GM23338 (cell line): Measurements from ENCODE around the gene CXCR5. TPM values are rescaled to one million over a fixed set of nuclear protein-coding genes. Genes with fewer than 3 reads are reported as not detected.

ENCODE experiments used
- ATAC-seq: fragments of 200-7000 bp; cut with Tn5 transposase; 3 replicates; pipeline ENCODE4 v1.9.1; 2020
- DNase-seq: peaks from one replicate; pipeline ENCODE4 v3.0.0-alpha.2; 2015; ENCODE audit warnings: low spot score
- H2AFZ ChIP-seq: fragments of 200-600 bp; sonication (generic); 2 replicates; pipeline ENCODE4 v1.8.0; 2016; ENCODE audit warnings: antibody characterized with exemption, mild to moderate bottlenecking, moderate library complexity
- H3F3A ChIP-seq: fragments of 200-600 bp; sonication (generic); replicated peaks from 2 replicates; pipeline ENCODE4 v1.8.0; 2017; ENCODE audit warnings: antibody characterized with exemption, mixed run types, low read depth
- H3K27ac ChIP-seq: fragments of 200-600 bp; sonication (generic); 2 replicates; pipeline ENCODE4 v1.6.1; 2016; ENCODE audit warnings: low read depth
- H3K27me3 ChIP-seq: fragments of 200-600 bp; sonication (generic); 2 replicates; pipeline ENCODE4 v1.8.0; 2016; ENCODE audit warnings: mild to moderate bottlenecking, mixed run types, moderate library complexity; ENCODE audit not compliant: insufficient read depth
- H3K36me3 ChIP-seq: fragments of 200-600 bp; sonication (generic); 2 replicates; pipeline ENCODE4 v1.8.0; 2016; ENCODE audit warnings: mild to moderate bottlenecking; ENCODE audit not compliant: insufficient read depth
- H3K4me1 ChIP-seq: fragments of 200-600 bp; sonication (generic); 2 replicates; pipeline ENCODE4 v1.8.0; 2016; ENCODE audit warnings: mild to moderate bottlenecking, moderate library complexity; ENCODE audit not compliant: insufficient read depth
- H3K4me2 ChIP-seq: fragments of 200-600 bp; sonication (generic); 2 replicates; pipeline ENCODE4 v1.7.1; 2017; ENCODE audit warnings: mixed run types
- H3K4me3 ChIP-seq: fragments of 200-600 bp; sonication (generic); 2 replicates; pipeline ENCODE4 v1.6.1; 2016; ENCODE audit warnings: mixed run types
- H3K79me2 ChIP-seq: fragments of 200-600 bp; sonication (generic); replicated peaks from 2 replicates; pipeline ENCODE4 v1.8.0; 2017; ENCODE audit warnings: mild to moderate bottlenecking; ENCODE audit not compliant: insufficient read depth
- H3K9me2 ChIP-seq: fragments of 200-600 bp; sonication (generic); 2 replicates; pipeline ENCODE4 v1.8.0; 2017; ENCODE audit not compliant: insufficient read depth
- H4K20me1 ChIP-seq: fragments of 200-600 bp; sonication (generic); replicated peaks from 2 replicates; pipeline ENCODE4 v1.8.0; 2017; ENCODE audit warnings: mild to moderate bottlenecking; ENCODE audit not compliant: insufficient read depth
- H3K27ac Mint-ChIP-seq: 2 replicates; pipeline ENCODE4 v1.8.0; 2020; ENCODE audit warnings: inconsistent platforms, mild to moderate bottlenecking, moderate library complexity, mixed read lengths
- H3K27me3 Mint-ChIP-seq: 3 replicates; pipeline ENCODE4 v1.8.0; 2022; ENCODE audit warnings: low read depth, mild to moderate bottlenecking, moderate library complexity, mixed read lengths, inconsistent platforms; ENCODE audit not compliant: insufficient read depth, poor library complexity
- H3K36me3 Mint-ChIP-seq: 3 replicates; pipeline ENCODE4 v1.8.0; 2021; ENCODE audit warnings: low read depth, mild to moderate bottlenecking, inconsistent platforms, moderate library complexity, mixed read lengths
- H3K4me1 Mint-ChIP-seq: 3 replicates; pipeline ENCODE4 v1.8.0; 2020; ENCODE audit warnings: mild to moderate bottlenecking, inconsistent platforms, mixed read lengths
- H3K4me3 Mint-ChIP-seq: 3 replicates; pipeline ENCODE4 v1.8.0; 2021; ENCODE audit warnings: moderate library complexity, mild to moderate bottlenecking, inconsistent platforms, mixed read lengths
- H3K9me3 Mint-ChIP-seq: 3 replicates; pipeline ENCODE4 v1.8.0; 2020; ENCODE audit warnings: moderate library complexity, mild to moderate bottlenecking, inconsistent platforms, mixed read lengths
- CREB1 ChIP-seq: fragments of 250-450 bp; sonication (Bioruptor Pico); IDR thresholded peaks from 2 replicates; pipeline ENCODE4 v1.5.0; 2020; ENCODE audit warnings: low read depth, mild to moderate bottlenecking, moderate library complexity
- CTCF ChIP-seq, 2 experiments: fragments of 200-600 bp in 1 of 2; sonication (generic) in 1 of 2; conservative IDR thresholded peaks; 2 replicates each; pipeline versions ENCODE4 v1.5.1 to v1.6.1; 2016 to 2017; ENCODE audit warnings: antibody characterized with exemption in 2 of 2, low read depth in 2 of 2, mild to moderate bottlenecking in 2 of 2, moderate library complexity in 1 of 2
- EZH2 ChIP-seq: fragments of 200-600 bp; sonication (generic); IDR thresholded peaks from one replicate; pipeline ENCODE4 v1.8.0; 2017; ENCODE audit warnings: antibody characterized with exemption, mild to moderate bottlenecking, low read depth; ENCODE audit not compliant: unreplicated experiment
- EZH2phosphoT487 ChIP-seq: fragments of 200-600 bp; sonication (generic); IDR thresholded peaks from one replicate; pipeline ENCODE4 v1.8.1; 2018; ENCODE audit warnings: antibody characterized with exemption; ENCODE audit not compliant: unreplicated experiment
- JUNB ChIP-seq: IDR thresholded peaks from one replicate; pipeline ENCODE4 v1.6.1; 2016; ENCODE audit warnings: antibody characterized with exemption; ENCODE audit not compliant: unreplicated experiment
- NANOG ChIP-seq: IDR thresholded peaks from 2 replicates; pipeline ENCODE4 v1.6.1; 2016; ENCODE audit warnings: antibody characterized with exemption, borderline replicate concordance
- POLR2AphosphoS5 ChIP-seq: IDR thresholded peaks from 2 replicates; pipeline ENCODE4 v1.6.1; 2016; ENCODE audit warnings: antibody characterized with exemption, low read depth
- STAT1 ChIP-seq: IDR thresholded peaks from one replicate; pipeline ENCODE4 v1.6.1; 2016; ENCODE audit warnings: antibody characterized with exemption; ENCODE audit not compliant: unreplicated experiment
- ZNF114 ChIP-seq: fragments of 250-450 bp; sonication (Bioruptor Pico); IDR thresholded peaks from 2 replicates; pipeline ENCODE4 v1.5.0; 2020; ENCODE audit warnings: mild to moderate bottlenecking, moderate library complexity
- ZNF331 ChIP-seq: fragments of 250-450 bp; sonication (Bioruptor Pico); IDR thresholded peaks from 2 replicates; pipeline ENCODE4 v1.5.0; 2020; ENCODE audit warnings: low read depth, mild to moderate bottlenecking, moderate library complexity
- polyA plus RNA-seq: library from polyadenylated mRNA; unstranded; fragments of >200 nt; fragmentation: Nextera tagmentation; extraction: Ambion mirVana; gene quantifications from 2 replicates; pipeline ENCODE4 v1.2.1, GENCODE V29; 2016
- total RNA-seq: library from RNA; depleted of rRNA; stranded (reverse); fragments of >200 nt; shearing (Covaris generic); gene quantifications from 2 replicates; pipeline ENCODE4 v1.2.3, GENCODE V29; 2014
- TF ChIP-seq, protein P1 (sequence below): IDR thresholded peaks from 2 replicates; pipeline ENCODE4 v1.6.1; 2016; ENCODE audit warnings: antibody characterized with exemption
- TF ChIP-seq, protein P2 (sequence below): fragments of 250-450 bp; sonication (Bioruptor Pico); IDR thresholded peaks from 2 replicates; pipeline ENCODE4 v1.5.0; 2020; ENCODE audit warnings: mild to moderate bottlenecking, moderate library complexity
- TF ChIP-seq, protein P3 (sequence below): IDR thresholded peaks from one replicate; pipeline ENCODE4 v1.6.1; 2018; ENCODE audit warnings: antibody characterized with exemption; ENCODE audit not compliant: unreplicated experiment

Gene CXCR5
- total and polyA plus RNA-seq, 2 experiments from 2014 or later: 0.18 TPM; not detected in 1

DNA sequence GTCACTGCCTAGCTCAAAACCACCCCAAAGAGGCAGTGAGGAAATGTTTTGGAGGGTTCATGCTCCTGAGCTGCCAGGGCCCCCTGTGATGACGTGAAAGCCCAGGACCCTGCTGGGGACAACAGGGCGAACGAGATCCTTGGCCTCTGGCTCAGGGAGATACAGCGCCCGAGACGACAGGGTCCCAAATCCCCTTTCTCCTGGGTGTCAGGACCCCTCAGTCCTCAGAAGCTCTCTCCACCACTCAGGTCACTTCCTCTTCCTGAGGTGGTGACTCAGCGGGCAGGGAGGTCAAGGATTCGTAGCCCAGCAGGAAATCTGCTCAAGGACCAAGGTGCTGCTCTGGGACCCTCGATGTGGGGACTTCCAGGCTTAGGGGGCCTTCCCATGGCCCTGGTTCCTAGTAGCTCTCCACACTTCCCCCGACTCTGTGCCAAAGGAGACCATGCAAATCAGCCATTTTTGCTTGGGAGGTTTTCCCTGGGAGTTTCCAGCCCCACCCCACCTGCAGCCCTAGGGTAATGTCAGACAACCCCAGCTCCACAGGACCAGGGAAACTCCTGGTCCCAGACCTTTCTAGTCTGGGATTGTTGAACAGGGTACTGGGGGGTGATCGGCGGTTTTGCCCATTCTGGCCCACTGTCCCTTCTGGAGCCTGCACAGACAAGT, 29.2 kb downstream of the CXCR5 start:
- Mint-ChIP-seq H3K27ac (peak overlapping the region; percentile 99), H3K4me1 (peaks cover 72% of the 10 kb centered on the region), H3K36me3 (peaks cover 12% of the 10 kb centered on the region), H3K4me3 (peak overlapping the region; percentile 74), H3K27me3 (peaks cover 32% of the 10 kb centered on the region), H3K9me3 (no peaks in the 10 kb centered on the region)
- ATAC-seq (no peak), DNase-seq (no peak)
- H2AFZ ChIP-seq: no peak overlapping the region
- H3K36me3 ChIP-seq: no peaks in the 10 kb centered on the region
- H3K27me3 ChIP-seq: no peaks in the 10 kb centered on the region
- peak overlapping the region; percentile 99 for H3K27ac ChIP-seq
- peaks cover 80% of the 10 kb centered on the region for H3K79me2 ChIP-seq
- H3K4me1 ChIP-seq: peaks cover 77% of the 10 kb centered on the region
- peak overlapping the region; percentile 78 for H3K4me2 ChIP-seq
- H4K20me1 ChIP-seq: no peaks in the 10 kb centered on the region
- H3K9me2 ChIP-seq: no peaks in the 10 kb centered on the region
- H3F3A ChIP-seq: peaks cover 30% of the 10 kb centered on the region
- peak overlapping the region; percentile 55 for H3K4me3 ChIP-seq
- TF ChIP-seq ZNF331 (CRISPR knock-in tag) (no peak), ZNF114 (CRISPR knock-in tag) (no peak), JUNB (no peak), STAT1 (no peak), CREB1 (CRISPR knock-in tag) (no peak), NANOG (no peak), EZH2 (no peak), POLR2AphosphoS5 (no peak), EZH2phosphoT487 (no peak), CTCF (conservative IDR thresholded peaks at IDR 0.05; ENCODE audit: low read depth in 2 of 2) (no peak)
- TF ChIP-seq, protein P1, sequence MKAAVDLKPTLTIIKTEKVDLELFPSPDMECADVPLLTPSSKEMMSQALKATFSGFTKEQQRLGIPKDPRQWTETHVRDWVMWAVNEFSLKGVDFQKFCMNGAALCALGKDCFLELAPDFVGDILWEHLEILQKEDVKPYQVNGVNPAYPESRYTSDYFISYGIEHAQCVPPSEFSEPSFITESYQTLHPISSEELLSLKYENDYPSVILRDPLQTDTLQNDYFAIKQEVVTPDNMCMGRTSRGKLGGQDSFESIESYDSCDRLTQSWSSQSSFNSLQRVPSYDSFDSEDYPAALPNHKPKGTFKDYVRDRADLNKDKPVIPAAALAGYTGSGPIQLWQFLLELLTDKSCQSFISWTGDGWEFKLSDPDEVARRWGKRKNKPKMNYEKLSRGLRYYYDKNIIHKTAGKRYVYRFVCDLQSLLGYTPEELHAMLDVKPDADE: no peak
- TF ChIP-seq, protein P2, sequence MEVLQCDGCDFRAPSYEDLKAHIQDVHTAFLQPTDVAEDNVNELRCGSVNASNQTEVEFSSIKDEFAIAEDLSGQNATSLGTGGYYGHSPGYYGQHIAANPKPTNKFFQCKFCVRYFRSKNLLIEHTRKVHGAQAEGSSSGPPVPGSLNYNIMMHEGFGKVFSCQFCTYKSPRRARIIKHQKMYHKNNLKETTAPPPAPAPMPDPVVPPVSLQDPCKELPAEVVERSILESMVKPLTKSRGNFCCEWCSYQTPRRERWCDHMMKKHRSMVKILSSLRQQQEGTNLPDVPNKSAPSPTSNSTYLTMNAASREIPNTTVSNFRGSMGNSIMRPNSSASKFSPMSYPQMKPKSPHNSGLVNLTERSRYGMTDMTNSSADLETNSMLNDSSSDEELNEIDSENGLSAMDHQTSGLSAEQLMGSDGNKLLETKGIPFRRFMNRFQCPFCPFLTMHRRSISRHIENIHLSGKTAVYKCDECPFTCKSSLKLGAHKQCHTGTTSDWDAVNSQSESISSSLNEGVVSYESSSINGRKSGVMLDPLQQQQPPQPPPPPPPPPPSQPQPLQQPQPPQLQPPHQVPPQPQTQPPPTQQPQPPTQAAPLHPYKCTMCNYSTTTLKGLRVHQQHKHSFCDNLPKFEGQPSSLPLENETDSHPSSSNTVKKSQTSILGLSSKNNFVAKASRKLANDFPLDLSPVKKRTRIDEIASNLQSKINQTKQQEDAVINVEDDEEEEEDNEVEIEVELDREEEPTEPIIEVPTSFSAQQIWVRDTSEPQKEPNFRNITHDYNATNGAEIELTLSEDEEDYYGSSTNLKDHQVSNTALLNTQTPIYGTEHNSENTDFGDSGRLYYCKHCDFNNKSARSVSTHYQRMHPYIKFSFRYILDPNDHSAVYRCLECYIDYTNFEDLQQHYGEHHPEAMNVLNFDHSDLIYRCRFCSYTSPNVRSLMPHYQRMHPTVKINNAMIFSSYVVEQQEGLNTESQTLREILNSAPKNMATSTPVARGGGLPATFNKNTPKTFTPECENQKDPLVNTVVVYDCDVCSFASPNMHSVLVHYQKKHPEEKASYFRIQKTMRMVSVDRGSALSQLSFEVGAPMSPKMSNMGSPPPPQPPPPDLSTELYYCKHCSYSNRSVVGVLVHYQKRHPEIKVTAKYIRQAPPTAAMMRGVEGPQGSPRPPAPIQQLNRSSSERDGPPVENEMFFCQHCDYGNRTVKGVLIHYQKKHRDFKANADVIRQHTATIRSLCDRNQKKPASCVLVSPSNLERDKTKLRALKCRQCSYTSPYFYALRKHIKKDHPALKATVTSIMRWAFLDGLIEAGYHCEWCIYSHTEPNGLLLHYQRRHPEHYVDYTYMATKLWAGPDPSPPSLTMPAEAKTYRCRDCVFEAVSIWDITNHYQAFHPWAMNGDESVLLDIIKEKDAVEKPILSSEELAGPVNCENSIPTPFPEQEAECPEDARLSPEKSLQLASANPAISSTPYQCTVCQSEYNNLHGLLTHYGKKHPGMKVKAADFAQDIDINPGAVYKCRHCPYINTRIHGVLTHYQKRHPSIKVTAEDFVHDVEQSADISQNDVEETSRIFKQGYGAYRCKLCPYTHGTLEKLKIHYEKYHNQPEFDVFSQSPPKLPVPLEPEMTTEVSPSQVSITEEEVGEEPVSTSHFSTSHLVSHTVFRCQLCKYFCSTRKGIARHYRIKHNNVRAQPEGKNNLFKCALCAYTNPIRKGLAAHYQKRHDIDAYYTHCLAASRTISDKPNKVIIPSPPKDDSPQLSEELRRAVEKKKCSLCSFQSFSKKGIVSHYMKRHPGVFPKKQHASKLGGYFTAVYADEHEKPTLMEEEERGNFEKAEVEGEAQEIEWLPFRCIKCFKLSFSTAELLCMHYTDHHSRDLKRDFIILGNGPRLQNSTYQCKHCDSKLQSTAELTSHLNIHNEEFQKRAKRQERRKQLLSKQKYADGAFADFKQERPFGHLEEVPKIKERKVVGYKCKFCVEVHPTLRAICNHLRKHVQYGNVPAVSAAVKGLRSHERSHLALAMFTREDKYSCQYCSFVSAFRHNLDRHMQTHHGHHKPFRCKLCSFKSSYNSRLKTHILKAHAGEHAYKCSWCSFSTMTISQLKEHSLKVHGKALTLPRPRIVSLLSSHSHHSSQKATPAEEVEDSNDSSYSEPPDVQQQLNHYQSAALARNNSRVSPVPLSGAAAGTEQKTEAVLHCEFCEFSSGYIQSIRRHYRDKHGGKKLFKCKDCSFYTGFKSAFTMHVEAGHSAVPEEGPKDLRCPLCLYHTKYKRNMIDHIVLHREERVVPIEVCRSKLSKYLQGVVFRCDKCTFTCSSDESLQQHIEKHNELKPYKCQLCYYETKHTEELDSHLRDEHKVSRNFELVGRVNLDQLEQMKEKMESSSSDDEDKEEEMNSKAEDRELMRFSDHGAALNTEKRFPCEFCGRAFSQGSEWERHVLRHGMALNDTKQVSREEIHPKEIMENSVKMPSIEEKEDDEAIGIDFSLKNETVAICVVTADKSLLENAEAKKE (CRISPR knock-in tag): no peak
- TF ChIP-seq, protein P3, sequence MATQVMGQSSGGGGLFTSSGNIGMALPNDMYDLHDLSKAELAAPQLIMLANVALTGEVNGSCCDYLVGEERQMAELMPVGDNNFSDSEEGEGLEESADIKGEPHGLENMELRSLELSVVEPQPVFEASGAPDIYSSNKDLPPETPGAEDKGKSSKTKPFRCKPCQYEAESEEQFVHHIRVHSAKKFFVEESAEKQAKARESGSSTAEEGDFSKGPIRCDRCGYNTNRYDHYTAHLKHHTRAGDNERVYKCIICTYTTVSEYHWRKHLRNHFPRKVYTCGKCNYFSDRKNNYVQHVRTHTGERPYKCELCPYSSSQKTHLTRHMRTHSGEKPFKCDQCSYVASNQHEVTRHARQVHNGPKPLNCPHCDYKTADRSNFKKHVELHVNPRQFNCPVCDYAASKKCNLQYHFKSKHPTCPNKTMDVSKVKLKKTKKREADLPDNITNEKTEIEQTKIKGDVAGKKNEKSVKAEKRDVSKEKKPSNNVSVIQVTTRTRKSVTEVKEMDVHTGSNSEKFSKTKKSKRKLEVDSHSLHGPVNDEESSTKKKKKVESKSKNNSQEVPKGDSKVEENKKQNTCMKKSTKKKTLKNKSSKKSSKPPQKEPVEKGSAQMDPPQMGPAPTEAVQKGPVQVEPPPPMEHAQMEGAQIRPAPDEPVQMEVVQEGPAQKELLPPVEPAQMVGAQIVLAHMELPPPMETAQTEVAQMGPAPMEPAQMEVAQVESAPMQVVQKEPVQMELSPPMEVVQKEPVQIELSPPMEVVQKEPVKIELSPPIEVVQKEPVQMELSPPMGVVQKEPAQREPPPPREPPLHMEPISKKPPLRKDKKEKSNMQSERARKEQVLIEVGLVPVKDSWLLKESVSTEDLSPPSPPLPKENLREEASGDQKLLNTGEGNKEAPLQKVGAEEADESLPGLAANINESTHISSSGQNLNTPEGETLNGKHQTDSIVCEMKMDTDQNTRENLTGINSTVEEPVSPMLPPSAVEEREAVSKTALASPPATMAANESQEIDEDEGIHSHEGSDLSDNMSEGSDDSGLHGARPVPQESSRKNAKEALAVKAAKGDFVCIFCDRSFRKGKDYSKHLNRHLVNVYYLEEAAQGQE: no peak
